Right lobe of liver (tissue), 4 donors: ENCODE data around the gene CD83.

Experiments
- POLR2A ChIP-seq: fragments of 450-650 bp; IDR thresholded peaks from one replicate; pipeline ENCODE4 v1.6.1; 2017; ENCODE audit warnings: antibody characterized with exemption, mild to moderate bottlenecking
- TF ChIP-seq, protein P1 (sequence below), 4 donors: fragments of 200-600 bp in 3 of 4; fragments of 450-650 bp in 1 of 4; IDR thresholded peaks; one replicate each; pipeline versions ENCODE4 v1.5.1 to v1.8.0; 2016 to 2022; ENCODE audit warnings: antibody characterized with exemption in 4 of 4, mild to moderate bottlenecking in 2 of 4
- donor health status: DM: no; HTN: no; CAD: no.
- donor health status: DM: no; HTN: no; CAD: no.
- donor health status: DM: no; HTN: yes; CAD: no.

DNA sequence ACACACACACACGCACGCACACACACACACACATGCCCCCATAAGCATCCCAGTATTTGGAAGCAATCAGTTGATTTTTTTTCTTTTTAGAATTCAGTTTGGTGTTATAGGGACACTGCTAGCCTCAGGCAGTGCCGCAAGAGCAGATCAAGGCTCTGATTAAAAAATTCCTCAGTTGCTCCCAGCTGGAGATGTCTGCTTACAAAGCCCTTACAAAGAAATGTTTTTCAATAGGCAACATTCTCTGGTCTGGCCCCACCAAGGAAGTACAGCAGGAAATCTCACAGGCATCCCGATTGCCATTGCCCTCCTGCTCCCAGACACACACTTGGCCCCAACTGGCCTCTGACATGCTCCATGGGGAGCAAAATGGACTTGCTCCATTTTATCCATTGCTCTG lies 22.9 kb upstream of the CD83 start:
- TF ChIP-seq, protein P1, sequence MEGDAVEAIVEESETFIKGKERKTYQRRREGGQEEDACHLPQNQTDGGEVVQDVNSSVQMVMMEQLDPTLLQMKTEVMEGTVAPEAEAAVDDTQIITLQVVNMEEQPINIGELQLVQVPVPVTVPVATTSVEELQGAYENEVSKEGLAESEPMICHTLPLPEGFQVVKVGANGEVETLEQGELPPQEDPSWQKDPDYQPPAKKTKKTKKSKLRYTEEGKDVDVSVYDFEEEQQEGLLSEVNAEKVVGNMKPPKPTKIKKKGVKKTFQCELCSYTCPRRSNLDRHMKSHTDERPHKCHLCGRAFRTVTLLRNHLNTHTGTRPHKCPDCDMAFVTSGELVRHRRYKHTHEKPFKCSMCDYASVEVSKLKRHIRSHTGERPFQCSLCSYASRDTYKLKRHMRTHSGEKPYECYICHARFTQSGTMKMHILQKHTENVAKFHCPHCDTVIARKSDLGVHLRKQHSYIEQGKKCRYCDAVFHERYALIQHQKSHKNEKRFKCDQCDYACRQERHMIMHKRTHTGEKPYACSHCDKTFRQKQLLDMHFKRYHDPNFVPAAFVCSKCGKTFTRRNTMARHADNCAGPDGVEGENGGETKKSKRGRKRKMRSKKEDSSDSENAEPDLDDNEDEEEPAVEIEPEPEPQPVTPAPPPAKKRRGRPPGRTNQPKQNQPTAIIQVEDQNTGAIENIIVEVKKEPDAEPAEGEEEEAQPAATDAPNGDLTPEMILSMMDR (IDR thresholded peaks at IDR 0.05): no peak
- TF ChIP-seq POLR2A: no peak
